SH-SY5Y (cell line): Measurements from ENCODE around the gene STX12.

Experiments
- GATA2 ChIP-seq: IDR thresholded peaks from 2 replicates; pipeline ENCODE4 v1.6.1; 2011; ENCODE audit warnings: mild to moderate bottlenecking, low read depth, low read length
- GATA3 ChIP-seq: IDR thresholded peaks from 2 replicates; pipeline ENCODE4 v1.6.1; 2011; ENCODE audit warnings: low read depth, mild to moderate bottlenecking, low read length, moderate library complexity

Gene STX12

GRCh38 chr1:27806758-27807157 lies 33.7 kb downstream of the STX12 start:
- TF ChIP-seq GATA3 (no peak), GATA2 (no peak)

- TF ChIP-seq GATA2: no peak
- TF ChIP-seq GATA3: no peak
Observed at GRCh38 chr1:27807385-27807784, 34.4 kb downstream of the STX12 start.

GRCh38 chr1:27809883-27810282 lies 36.9 kb downstream of the STX12 start:
- TF ChIP-seq GATA2 (no peak), GATA3 (no peak)

GRCh38 chr1:27811741-27812500 lies 38.9 kb downstream of the STX12 start:
- TF ChIP-seq GATA3 (no peak), GATA2 (no peak)

GRCh38 chr1:27816921-27817630 lies 44.1 kb downstream of the STX12 start:
- TF ChIP-seq GATA2 (no peak), GATA3 (no peak)

GRCh38 chr1:27821761-27822315 lies 48.8 kb downstream of the STX12 start:
- TF ChIP-seq GATA3 (no peak), GATA2 (no peak)

- no peak for TF ChIP-seq GATA2
- no peak for TF ChIP-seq GATA3
Observed at GRCh38 chr1:27823784-27824183, 50.8 kb downstream of the STX12 start.

GRCh38 chr1:27824411-27824810 lies 51.4 kb downstream of the STX12 start:
- no peak for TF ChIP-seq GATA2
- TF ChIP-seq GATA3: no peak

GRCh38 chr1:27830621-27831440 lies 57.8 kb downstream of the STX12 start, which contains the start of gene PPP1R8:
PPP1R8 (plus strand) TSS chr1:27830782; CDS start chr1:27830836, 54 bp downstream.
- TF ChIP-seq GATA2 (no peak), GATA3 (no peak)

GRCh38 chr1:27831568-27832410 lies 58.8 kb downstream of the STX12 start:
- TF ChIP-seq GATA3 (no peak), GATA2 (no peak)

- TF ChIP-seq GATA2 (no peak), GATA3 (no peak)
Observed at GRCh38 chr1:27832762-27833161, 59.7 kb downstream of the STX12 start.

- TF ChIP-seq GATA2 (no peak), GATA3 (no peak)
Observed at GRCh38 chr1:27833470-27833869, 60.5 kb downstream of the STX12 start.

GRCh38 chr1:27835046-27835445 lies 62.0 kb downstream of the STX12 start:
- TF ChIP-seq GATA2 (no peak), GATA3 (no peak)
